AG08395 (cell line): Measurements from ENCODE around the gene GNB4.

ENCODE experiments used
- DNase-seq: peaks from one replicate; pipeline ENCODE4 v3.0.0; 2012; ENCODE audit warnings: mixed read lengths, low spot score

GNB4 gene

DNA sequence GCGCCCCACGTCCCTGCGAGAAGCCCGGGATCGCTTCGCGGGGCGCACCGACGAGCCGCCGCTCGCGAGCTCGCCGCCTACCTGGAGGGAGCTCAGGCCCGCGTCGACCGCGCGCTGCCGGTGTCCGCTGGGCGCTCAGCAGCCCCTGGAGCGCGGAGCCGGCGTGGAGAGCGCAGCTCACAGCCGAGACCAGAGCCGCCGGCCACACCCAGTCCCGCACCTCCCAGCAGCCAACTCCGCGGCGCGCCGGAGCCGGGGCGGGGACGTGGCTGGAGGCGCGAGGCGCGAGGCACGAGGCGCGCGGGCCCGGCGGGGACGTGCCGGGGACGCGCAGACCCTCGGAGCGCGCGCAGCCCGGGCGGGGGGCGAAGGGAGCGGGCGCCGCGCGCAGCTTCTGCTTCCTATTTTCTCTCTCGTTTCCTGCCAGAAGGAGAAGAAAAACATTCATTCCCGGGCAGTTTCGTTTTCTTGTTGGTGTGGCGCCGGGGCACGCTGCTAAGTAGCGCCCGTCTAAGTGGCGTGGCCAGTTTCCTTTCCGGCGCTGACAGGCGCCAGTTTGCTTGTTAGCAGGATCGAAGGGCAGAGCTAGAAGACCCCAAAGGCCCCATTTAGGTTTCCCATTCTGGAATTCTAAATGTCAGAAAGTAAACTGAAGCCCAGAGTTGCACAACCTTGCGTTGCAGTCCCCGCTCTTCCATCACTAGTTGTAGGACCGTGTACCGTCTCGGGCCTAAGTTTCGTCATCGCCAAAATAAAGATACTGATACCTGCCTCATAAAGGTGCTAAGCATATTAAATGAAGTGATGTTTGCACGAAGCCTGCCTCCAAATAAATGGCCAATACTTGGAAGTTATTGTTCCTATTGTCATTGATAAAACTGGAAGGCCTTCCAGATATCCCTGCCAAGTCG, at the start of gene GNB4:
GNB4 (minus strand) TSS at position 206 of the 911 bp plus-strand sequence. CDS start 25,270 bp downstream, outside the sequence.
- DNase-seq, result peak; percentile 84

- DNase-seq, result no peak
Observed at GRCh38 chr3:179495483-179495882, 44.2 kb upstream of the GNB4 start.

DNA sequence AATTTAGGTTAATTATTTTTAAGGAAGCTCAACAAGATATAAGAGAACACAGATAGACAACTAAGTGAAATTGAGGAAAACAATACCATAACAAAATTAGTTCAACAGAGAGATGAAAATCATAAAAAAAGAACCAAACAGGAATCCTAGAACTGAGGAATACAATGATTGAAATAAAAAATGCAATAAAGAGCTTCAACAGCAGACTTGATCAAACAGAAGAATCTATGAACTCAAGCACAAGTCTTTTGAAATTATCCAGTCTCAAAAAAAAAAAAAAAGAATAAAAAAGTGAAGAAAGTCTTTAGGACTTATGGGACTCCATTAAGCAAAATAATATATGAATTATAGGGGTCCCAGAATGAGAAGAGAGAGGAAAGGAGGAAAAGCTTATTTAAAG, 42.0 kb upstream of the GNB4 start:
- no peak for DNase-seq

- no peak for DNase-seq
Observed at GRCh38 chr3:179488213-179488612, 36.9 kb upstream of the GNB4 start.

DNA sequence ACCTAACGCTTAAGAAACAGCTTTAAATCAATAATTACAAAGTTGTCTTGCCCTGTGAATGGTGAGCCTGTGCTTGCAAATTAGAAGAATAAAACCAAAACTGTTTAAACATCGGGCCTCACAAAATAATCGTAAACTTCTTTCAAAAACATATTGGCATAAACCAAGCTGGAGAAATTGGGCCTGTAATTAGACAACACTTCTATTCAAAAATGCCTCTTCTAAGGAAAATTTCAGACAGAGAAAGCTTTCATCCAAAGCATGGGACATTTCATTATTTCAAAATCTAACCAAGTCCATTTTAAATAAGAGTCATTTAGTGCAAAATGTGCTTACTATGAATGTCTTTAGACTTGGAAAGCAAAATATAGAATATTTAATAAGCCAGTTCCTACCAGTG, 35.5 kb upstream of the GNB4 start:
- DNase-seq, result no peak

DNA sequence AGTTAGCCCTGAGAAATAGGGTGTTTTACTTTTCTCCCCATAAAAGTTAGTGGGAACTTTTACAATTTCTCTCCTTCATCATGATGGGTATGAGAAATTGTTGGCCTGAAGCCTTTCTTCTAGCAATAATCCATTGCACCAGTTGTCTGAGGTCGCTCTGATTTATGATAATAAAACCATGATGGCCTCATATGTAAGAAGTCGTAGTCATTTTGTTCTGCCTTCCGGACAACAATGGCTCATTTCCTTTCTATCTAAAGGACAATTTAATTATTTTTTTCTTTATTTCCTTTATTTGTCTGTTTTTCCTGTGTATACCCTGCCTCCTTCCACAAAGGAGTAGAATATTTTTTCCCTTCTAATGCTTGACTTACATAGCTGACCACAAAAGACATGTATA, 31.6 kb upstream of the GNB4 start:
- no peak for DNase-seq

DNA sequence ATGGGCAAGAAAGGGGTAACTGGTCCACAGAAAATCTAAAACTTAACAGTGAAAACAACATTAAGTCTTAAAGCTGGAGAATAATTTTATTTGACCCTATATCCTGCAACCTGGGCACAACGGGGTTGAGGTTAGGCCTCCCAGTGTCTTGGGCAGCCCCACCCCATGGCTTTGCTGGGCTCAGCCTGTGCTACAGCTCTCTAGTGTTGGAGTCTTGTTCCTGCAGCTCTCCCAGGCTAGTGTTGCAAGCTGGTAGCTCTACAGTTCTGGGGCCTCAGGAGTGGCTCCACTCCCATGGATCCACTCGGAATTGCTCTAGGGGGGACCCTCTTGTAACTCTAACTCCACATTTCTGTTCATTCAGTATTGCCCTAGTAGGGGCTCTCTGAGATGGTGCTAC, 24.9 kb upstream of the GNB4 start:
- no peak for DNase-seq

DNA sequence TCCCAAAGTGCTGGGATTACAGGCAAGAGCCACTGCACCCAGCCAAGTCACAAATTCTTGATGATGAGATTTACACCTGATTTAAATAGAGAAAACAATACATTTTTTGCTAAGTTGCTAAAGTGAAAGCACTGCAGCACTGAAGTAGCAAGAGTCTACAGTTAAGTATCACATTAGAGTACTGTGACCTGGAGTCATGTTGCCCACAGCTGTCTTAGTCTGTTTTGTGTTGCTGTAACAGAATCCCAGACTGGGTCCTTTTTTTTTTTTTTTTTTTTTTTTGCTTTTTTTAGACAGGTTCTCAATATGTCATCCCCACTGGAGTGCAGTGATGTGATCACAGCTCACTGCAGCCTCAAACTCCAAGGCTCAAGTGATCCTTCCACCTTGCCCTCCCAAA, 23.2 kb upstream of the GNB4 start:
- no peak for DNase-seq

DNA sequence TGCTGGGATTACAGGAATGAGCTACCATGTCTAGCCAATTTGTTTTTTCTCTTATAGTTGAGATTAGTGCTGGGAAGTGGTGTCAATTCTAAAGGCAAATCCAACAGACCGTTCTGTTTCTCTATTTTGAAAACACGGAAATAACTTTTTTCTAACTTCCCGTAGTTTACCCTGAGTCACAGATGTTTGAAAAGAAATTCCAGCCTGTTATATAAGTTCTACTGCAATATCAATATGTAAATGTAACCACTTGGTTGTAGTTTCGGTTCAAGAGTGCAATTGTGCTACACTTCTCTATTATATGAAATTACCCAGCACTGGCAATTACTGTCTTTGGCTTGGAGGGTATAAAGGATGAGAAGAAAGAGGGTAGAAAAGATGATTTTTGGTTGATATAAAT, 22.3 kb upstream of the GNB4 start:
- no peak for DNase-seq

DNA sequence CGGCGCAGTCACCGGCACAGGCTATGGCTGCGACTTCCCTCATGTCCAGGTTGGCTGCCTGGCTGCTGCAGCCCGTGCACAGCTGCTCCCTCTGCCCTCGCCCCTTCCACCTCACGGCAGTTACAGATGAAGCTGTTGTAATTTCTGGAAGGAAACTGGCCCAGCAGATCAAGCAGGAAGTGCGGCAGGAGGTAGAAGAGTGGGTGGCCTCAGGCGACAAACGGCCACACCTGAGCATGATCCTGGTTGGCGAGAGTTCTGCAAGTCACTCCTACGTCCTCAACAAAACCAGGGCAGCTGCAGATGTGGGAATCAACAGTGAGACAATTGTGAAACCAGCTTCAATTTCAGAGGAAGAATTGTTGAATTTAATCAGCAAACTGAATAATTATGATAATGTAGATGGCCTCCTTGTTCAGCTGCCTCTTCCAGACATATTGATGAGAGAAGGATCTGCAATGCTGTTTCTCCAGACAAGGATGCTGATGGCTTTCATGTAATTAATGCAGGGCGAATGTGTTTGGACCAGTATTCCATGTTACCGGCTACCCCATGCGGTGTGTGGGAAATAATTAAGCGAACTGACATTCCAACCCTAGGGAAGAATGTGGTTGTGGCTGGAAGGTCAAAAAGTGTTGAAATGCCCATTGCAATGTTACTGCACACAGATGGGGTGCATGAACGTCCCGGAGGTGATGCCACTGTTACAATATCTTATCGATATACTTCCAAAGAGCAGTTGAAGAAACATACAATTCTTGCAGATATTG, 13.2 kb upstream of the GNB4 start:
- DNase-seq, result no peak

DNA sequence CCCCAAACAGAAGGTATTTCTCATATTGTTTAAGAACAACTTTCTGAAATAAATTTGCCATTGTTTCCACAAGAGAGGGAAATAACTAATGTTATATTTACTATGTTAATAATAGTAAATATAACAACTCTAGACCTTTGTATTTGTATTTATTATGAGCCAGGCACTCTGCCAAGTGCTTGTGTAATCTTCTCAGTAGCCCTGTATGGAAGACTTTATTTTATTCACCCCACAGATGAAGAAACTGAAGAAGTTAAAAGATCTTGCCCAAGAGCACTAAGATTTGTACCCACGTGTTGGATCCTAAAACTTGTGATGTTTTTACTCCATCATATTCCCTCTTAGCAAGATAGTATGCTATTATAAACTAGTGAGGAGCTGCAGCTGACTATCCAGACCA, 12.0 kb upstream of the GNB4 start:
- no peak for DNase-seq

DNA sequence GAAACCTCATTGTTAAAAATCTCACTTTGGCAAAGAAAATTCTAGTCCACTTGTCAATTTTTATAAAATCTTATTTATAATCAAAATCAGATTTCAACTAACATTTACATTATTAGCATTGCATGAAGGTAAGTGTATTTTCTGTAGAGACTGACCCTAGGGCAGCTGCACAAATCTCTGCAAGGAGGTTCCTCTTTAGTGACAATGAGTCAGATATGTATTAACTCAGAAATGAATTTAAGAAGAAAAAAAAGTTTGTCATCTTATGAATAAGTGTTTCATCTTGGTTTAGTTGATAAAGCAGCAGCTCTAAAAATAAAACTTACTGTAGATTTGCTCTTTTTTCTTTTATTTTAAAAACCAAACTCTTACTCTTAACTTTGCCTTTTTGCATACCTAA, 9.0 kb upstream of the GNB4 start:
- DNase-seq, result no peak

GRCh38 chr3:179455954-179456353, 4.7 kb upstream of the GNB4 start:
- no peak for DNase-seq

DNA sequence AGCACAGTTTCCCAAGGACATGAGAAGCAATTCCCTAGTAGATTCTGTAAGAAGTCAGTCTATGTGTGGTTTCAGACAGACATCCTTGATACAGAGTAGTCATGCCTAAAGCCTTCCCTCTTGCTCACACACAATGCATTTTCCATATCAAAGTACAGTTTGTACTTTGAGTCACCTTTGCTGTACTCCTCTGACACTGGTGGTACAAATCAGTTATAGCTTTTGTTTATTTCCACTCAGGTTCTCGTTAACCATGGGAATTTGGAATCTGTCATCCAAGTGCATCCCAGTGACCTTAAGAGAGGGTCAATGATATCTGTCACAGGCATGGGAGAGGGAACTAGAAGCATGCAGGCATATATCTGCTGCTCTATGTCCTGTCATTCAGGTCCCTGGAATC, 3.6 kb upstream of the GNB4 start:
- DNase-seq, result no peak

GRCh38 chr3:179453967-179454366, 2.7 kb upstream of the GNB4 start:
- DNase-seq, result no peak

GRCh38 chr3:179452872-179453271, 1.6 kb upstream of the GNB4 start:
- no peak for DNase-seq

DNA sequence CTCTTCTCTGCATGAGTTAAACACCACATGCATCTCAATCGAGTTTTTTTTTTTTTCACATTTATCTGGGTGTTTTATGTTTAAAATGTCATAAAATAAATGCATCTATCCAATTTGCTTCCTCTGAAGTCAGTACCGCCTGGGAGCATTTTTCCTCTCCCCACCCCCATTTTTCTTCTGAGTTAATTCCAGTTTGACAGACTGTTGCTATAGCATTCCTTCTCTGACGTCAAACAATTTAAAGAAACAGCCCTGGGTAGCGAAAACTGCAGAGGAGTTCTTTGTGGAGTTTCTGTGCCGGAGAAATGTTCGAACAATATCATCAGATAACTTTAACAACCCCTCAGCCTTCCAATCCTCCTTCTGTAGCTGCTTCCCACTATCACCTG, 900 bp upstream of the GNB4 start:
- DNase-seq, result peak; percentile 44

DNA sequence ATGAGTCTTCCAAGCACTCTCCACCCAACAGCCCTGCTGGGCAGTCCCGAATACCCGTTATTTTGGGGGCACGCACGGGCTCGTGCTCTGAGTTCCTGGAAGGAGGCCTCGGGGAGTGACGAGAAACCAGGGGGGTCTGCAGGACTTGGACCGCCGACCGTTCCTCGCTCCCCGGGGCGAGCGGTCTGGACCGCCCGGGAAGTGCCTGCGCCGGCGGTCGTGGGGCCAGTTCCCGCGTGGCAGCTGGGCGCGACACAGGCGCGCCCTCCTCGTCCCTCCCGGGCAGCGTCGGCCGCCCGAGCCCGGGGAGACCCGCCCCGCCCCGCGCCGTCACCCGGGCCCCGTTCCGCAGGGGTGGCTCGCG, 387 bp downstream of the GNB4 start:
- DNase-seq, result peak; percentile 61

DNA sequence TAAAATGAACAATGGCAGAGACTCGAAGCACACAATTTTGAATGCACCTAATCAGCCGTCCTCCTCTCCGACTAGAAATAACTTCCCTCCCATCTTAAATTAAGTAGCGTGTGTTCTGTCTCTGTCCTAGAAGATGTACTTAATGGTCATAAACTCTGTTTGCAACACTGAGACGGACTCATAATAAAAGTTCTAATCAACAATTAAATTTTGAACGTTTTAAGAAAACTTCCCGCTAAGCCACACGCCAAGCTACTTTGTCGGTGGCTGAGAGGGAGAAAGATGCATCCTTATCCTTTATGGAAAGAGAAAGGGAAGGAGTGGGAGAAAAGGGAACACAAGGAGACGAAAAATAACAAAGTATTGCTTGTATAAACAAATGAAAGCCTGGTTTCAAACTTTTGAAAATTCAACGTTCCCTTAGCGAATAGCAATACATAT, 989 bp downstream of the GNB4 start:
- DNase-seq, result no peak

DNA sequence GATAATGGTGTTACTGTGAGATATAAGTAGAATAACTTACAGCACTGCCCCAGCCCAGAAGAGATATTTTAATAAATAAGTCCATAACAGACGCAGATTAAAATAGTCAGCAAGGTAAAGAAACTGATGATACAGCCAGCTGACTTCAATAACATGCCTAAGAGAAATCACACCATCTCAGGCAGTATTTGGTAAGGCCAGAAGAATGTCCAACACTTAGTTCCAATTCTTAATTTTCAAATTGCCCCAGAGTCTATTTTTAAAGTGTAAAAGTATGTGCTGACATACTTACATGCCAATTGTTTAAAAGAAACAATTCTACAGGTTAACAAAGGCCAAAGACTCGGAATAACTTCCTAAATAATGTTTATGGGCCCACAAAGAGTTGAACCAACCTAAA, 1.6 kb downstream of the GNB4 start:
- no peak for DNase-seq

DNA sequence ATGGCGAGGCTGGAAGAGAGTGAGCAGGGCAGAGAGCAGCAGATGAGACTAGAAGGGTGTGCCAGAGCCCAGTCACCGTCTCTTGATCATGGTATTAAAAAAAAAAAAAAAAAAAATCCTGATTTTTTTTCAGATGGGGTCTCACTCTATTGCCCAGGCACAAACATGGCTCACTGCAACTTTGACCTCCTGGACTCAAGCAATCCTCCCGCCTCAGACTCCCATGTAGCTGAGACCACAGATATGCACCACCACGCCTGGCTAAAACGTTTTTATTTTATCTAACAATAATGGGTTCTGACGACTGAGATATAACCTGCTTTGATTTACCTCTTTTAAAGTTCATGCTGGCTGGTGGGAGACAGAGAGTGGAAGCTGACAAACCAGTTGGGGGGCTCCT, 4.0 kb downstream of the GNB4 start:
- no peak for DNase-seq

- DNase-seq, result no peak
Observed at GRCh38 chr3:179446501-179446900, 4.8 kb downstream of the GNB4 start.

- DNase-seq, result no peak
Observed at GRCh38 chr3:179438841-179439240, 12.4 kb downstream of the GNB4 start.
